Measurements from ENCODE around the gene CYP3A7. TPM values are rescaled to one million over a fixed set of nuclear protein-coding genes. Genes with fewer than 3 reads are reported as not detected.
"Not testable (repeated sequence)": the region's sequence is repeated elsewhere in the genome, so short reads cannot be mapped to it uniquely, and the experiment has no call there.

Gene CYP3A7
- total RNA-seq, 2 donors from 2014 or later = not detected

DNA sequence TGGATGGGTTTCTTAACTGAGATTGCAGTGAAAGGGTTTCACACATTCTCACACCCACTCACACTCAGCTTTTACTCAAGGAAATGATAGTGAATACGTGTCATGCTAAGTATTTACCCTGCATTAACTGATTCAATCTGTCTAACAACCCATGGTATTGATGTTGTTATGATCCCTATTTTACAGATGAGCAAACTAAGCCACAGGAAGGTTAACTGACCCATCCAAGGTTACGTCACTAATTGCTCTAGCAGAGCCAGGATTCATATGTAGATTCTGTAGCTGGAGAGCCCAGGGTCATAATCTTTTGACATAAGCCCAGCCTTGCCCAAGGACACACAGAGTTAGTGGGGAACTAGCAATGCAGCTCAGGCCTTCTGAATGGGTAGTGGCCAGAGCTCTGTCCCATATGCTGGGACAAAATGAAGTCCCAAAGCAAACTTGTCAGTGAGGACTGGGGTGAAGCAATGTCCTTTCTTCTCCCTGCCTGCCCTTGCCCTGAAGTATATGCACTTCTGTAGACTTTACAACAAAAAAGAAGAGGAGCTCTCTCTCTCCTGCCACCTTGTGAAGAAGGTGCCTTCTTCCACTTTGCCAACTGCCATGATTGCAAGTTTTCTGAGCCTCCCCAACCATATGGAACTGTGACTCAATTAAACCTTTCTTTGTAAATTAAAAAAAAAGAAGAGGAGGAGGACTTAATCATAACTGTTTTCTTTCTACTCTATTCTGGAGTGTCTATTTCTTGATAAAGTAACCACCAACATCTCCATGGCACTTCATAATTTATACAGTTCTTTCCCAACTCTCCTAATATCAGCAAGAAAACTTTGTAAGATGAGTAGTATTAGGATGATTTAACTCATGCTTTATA is 4.9 kb upstream of the CYP3A7 start:
- no peak overlapping the region for H3K27ac ChIP-seq
- H3K27me3 ChIP-seq = no peaks in the 10 kb centered on the region
- no peaks in the 10 kb centered on the region for H3K4me1 ChIP-seq
- no peak overlapping the region for H3K4me3 ChIP-seq
- TF ChIP-seq, protein P1, sequence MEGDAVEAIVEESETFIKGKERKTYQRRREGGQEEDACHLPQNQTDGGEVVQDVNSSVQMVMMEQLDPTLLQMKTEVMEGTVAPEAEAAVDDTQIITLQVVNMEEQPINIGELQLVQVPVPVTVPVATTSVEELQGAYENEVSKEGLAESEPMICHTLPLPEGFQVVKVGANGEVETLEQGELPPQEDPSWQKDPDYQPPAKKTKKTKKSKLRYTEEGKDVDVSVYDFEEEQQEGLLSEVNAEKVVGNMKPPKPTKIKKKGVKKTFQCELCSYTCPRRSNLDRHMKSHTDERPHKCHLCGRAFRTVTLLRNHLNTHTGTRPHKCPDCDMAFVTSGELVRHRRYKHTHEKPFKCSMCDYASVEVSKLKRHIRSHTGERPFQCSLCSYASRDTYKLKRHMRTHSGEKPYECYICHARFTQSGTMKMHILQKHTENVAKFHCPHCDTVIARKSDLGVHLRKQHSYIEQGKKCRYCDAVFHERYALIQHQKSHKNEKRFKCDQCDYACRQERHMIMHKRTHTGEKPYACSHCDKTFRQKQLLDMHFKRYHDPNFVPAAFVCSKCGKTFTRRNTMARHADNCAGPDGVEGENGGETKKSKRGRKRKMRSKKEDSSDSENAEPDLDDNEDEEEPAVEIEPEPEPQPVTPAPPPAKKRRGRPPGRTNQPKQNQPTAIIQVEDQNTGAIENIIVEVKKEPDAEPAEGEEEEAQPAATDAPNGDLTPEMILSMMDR (IDR thresholded peaks at IDR 0.05) = no peak
- no peak overlapping the region for H3K9ac ChIP-seq (ENCODE audit: low read depth in 2 of 2, low read length in 2 of 2)
- H3K9me3 ChIP-seq = no peaks in the 10 kb centered on the region
- H3K36me3 ChIP-seq = no peaks in the 10 kb centered on the region
- DNase-seq = no peak
- intact Hi-C loops (cut with DNase I) = no loop called here

DNA sequence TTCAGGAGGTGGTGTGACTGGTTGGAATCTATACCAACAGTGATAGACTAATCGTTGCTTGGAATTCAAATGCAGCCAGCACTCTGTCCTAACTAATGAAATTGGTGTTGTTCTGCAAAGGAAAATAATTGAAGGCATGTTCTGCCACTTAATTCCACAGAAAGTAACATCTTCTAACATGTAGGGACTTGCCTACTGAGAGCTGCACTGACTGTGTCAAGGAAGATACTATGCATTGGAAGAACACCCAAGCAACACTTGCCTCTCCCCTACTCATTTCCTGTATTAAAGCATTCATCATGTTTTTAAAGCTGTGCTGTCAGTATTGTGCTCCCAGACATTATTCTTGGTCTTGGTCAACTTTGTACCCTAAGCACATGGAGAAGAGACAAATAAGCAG is 2.7 kb upstream of the CYP3A7 start:
- TF ChIP-seq, protein P1 (IDR thresholded peaks at IDR 0.05) = no peak
- Histone ChIP-seq H3K27ac (no peak overlapping the region), H3K27me3 (no peaks in the 10 kb centered on the region), H3K9me3 (no peaks in the 10 kb centered on the region), H3K4me3 (no peak overlapping the region), H3K4me1 (no peaks in the 10 kb centered on the region), H3K36me3 (no peaks in the 10 kb centered on the region), H3K9ac (ENCODE audit: low read depth in 2 of 2, low read length in 2 of 2) (no peak overlapping the region)
- no peak for DNase-seq
- intact Hi-C loops (cut with DNase I) = no loop called here

DNA sequence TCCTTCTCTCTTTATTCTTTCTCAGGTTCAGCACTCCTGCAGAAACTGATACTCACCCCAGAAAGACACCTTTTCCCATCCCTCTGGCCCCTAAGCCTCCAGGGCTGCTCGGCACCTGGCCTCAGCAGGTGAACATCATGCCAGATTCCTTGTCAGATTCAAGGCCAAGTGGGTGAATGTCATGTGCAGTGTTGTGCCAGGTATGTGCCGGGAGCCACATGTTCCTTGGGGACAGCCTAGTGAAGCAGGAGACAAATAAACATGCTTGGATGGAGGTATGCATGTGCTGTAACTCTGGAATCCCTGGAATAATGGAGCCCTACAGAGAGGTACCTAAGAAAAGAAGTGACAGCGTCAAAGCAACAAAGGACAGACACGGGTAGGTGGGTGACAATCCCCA is 1.7 kb upstream of the CYP3A7 start:
- H3K4me3 ChIP-seq; H3K27me3 ChIP-seq; DNase-seq; H3K4me1 ChIP-seq; H3K9ac ChIP-seq (ENCODE audit: low read depth in 2 of 2, low read length in 2 of 2); intact Hi-C loops (cut with DNase I); H3K27ac ChIP-seq; H3K36me3 ChIP-seq; H3K9me3 ChIP-seq: not testable (repeated sequence)

DNA sequence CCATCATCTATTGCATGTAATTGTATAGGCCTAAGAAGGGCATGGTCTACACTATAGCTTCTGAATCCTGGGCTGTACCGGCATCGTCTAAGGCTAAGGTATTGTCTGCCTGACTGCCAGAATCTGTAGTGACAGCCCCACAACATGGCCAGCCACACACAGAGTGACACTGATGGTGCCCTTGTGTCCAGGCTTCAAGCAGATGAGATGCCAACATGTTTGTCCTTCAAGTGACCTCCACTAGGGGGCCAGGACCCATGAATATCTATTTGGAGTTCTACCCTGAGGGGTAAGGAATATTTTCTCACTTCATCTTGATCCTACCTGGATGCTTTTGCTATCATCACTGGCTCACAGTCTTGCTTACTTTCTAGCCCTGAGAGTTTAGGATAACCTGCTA is 1.5 kb downstream of the CYP3A7 start:
- Histone ChIP-seq H3K9me3 (no peaks in the 10 kb centered on the region), H3K4me1 (no peaks in the 10 kb centered on the region), H3K9ac (ENCODE audit: low read depth in 2 of 2, low read length in 2 of 2) (no peak overlapping the region), H3K27ac (no peak overlapping the region), H3K4me3 (no peak overlapping the region), H3K27me3 (no peaks in the 10 kb centered on the region), H3K36me3 (no peaks in the 10 kb centered on the region)
- TF ChIP-seq, protein P1 (IDR thresholded peaks at IDR 0.05) = no peak
- intact Hi-C loops (cut with DNase I) = no loop called here
- no peak for DNase-seq

DNA sequence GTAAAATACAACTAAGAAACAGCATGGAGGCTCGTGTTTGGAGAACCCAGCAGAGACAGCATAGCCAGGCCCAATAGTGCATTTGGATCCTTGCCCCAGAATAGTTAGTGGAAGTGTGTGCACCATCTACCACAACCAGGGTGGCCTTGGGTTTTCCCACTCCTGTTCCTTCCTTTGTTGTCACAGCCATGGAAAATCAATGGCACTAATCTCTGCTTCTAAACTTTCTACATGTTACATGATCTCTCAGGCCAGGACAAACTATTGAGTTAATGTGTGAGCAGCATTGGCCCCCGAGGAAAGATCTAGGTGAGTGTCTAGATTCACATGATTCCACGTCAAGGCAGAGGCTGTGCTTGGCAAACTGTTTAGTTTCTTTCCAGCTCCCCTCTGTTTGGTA is 2.0 kb downstream of the CYP3A7 start:
- H3K9me3 ChIP-seq = no peaks in the 10 kb centered on the region
- H3K9ac ChIP-seq (ENCODE audit: low read depth in 2 of 2, low read length in 2 of 2) = no peak overlapping the region
- no peaks in the 10 kb centered on the region for H3K36me3 ChIP-seq
- no peak overlapping the region for H3K27ac ChIP-seq
- DNase-seq = no peak
- no peaks in the 10 kb centered on the region for H3K27me3 ChIP-seq
- TF ChIP-seq, protein P1 (IDR thresholded peaks at IDR 0.05) = no peak
- no peaks in the 10 kb centered on the region for H3K4me1 ChIP-seq
- intact Hi-C loops (cut with DNase I) = no loop called here
- no peak overlapping the region for H3K4me3 ChIP-seq

DNA sequence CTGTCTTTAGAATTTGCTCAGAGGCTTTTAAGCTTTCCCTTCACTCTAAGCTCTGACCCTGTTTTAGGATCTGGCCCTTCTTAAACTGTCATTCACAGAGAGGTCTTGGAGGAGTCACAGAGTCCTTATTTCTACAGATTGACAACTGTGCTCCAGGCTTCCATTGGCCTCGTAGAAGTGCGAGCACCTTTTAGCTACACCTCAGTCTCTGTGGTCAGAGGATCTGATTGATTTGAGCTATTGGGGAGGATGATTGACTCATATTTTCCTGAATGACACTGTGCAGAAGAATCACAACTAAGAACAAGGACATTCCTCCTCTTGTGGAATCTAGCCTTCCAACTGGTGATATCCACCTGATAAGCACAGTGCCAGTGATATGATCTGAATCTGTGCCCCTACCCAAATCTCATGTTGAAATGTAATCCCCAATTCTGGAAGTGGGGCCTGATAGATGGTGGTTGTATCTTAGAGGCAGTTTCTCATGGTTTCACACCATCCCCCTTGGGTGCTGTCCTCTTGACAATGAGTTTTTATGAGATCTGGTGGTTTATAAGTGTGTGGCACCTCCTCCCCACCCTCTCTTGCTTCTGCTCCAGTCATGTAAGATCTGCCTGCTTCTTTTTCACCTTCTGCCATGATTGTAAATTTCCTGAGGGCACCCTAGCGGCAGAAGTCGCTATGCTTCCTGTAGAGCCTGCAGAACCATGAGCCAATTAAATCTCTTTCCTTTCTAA is 3.2 kb downstream of the CYP3A7 start:
- intact Hi-C loops (cut with DNase I) = no loop called here
- TF ChIP-seq, protein P1 (IDR thresholded peaks at IDR 0.05) = no peak
- Histone ChIP-seq H3K4me1 (no peaks in the 10 kb centered on the region), H3K27ac (no peak overlapping the region), H3K9me3 (no peaks in the 10 kb centered on the region), H3K9ac (ENCODE audit: low read depth in 2 of 2, low read length in 2 of 2) (no peak overlapping the region), H3K27me3 (no peaks in the 10 kb centered on the region), H3K36me3 (no peaks in the 10 kb centered on the region), H3K4me3 (no peak overlapping the region)
- DNase-seq = no peak

Measured in colonic mucosa (tissue), 4 donors.